NB4 (cell line): ENCODE data around the gene XRCC1.

Experiments
- DNase-seq: peaks from one replicate; pipeline ENCODE4 v3.0.0; 2010; ENCODE audit warnings: low read depth
- H3K4me3 ChIP-seq: one replicate; pipeline ENCODE4 v1.5.1; 2011; ENCODE audit warnings: mild to moderate bottlenecking, low read depth, low read length, moderate library complexity
- CTCF ChIP-seq: IDR thresholded peaks from one replicate; pipeline ENCODE4 v1.5.1; 2012; ENCODE audit warnings: low read depth, low read length
- MYC ChIP-seq: IDR thresholded peaks from 2 replicates; pipeline ENCODE4 v1.6.1; 2011; ENCODE audit warnings: low read depth, low read length
- POLR2A ChIP-seq: IDR thresholded peaks from 2 replicates; pipeline ENCODE4 v1.6.1; 2011; ENCODE audit warnings: mild to moderate bottlenecking; ENCODE audit not compliant: insufficient read length; ENCODE audit errors: extremely low read depth
- TF ChIP-seq, protein P1 (sequence below): IDR thresholded peaks from 2 replicates; pipeline ENCODE4 v1.6.1; 2011; ENCODE audit warnings: low read depth, low read length

The XRCC1 gene

GRCh38 chr19:43533546-43534304 lies 41.6 kb downstream of the XRCC1 start:
- DNase-seq, result peak; percentile 97
- peak overlapping the region; percentile 57 for H3K4me3 ChIP-seq
- TF ChIP-seq CTCF (no peak), MYC (no peak)
- TF ChIP-seq, protein P1, sequence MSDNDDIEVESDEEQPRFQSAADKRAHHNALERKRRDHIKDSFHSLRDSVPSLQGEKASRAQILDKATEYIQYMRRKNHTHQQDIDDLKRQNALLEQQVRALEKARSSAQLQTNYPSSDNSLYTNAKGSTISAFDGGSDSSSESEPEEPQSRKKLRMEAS, result 0 out of 2 replicates have a peak, but pooled peaks have one; percentile 5

DNA sequence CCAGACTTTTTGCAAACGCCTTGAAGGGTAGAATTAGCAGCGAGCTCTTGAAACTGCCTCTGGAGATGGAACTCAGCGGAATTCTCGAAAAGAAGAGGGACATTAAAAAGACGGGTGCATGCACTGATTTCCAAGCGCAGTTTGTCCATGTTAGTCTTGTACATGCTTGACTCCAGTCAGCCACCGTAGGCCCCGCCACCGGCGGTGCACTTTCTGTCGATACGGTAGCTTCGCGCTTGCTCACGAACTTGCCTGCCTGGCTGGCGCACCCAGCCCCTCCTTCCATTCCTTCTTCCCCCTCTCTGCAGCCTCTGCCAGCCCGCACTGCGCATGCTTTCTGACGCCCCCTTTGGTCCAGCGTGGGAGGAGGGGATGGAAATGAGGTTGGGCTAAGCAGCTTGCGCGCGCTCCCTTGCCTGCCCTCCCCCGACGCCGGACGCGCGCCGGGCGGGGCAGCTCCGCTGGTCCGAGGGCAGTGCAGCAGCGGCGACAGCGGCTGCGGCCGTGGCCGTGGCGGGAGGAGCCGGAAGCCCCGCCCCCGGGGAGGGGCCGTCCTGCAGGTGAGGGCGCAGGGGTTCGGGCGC lies 42.3 kb downstream of the XRCC1 start, which contains the start of gene ZNF575:
Gene ZNF575, plus strand, starts transcription at position 227 of the 584 bp plus-strand sequence. CDS start 1,235 bp downstream, outside the sequence.
- H3K4me3 ChIP-seq, result peak within 1 kb of the TSS; percentile 59
- DNase-seq, result peak; percentile 93
- TF ChIP-seq, protein P1, result no peak; the same call in 1 of the 2 replicates
- TF ChIP-seq POLR2A (no peak), CTCF (no peak), MYC (no peak)

GRCh38 chr19:43532571-43532961 lies 42.8 kb downstream of the XRCC1 start:
- H3K4me3 ChIP-seq, result peak overlapping the region; percentile 59
- DNase-seq, result no peak
- TF ChIP-seq CTCF, result no peak
- no peak; the same call in 1 of the 2 replicates for TF ChIP-seq MYC
- no peak for TF ChIP-seq POLR2A
- TF ChIP-seq, protein P1, result no peak

DNA sequence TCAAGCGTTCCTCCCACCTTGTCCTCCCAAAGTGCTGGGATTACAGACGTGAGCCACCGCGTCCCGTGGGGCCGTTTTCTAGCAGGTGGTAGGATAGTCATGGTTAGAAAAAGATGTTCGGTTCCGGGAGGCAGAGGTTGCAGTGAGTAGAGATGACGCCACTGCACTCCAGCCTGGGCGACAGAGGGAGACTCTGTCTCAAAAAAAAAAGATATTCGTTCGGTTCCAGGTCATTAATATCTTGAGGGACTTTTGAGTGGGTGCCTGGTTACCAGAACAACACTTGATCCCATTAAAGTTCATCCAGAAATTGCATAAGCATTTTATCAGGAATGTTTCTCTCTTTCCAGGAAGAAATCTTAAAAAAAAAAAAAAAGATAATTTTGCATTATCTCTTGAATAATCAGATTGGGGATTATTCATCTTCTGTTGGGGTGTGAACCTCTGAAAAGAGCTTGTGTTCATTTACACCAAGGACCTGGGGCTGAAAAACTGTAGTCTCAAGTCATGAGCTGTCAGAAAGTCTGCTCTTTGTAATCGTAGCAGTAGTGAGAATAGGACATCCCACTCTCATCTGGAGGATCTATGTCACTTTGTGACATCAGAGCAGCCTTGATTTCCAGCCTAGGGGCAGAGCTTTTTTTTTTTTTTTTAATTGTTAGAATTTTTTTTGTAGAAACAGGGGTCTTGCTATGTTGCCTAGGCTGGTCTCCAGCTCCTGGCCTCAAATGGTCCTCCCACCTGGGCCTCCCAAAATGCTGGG lies 47.3 kb downstream of the XRCC1 start:
- peak; percentile 24 for DNase-seq
- TF ChIP-seq CTCF, result no peak
- TF ChIP-seq, protein P1, result no peak
- no peak for TF ChIP-seq POLR2A
- TF ChIP-seq MYC, result no peak
- H3K4me3 ChIP-seq, result no peak overlapping the region

DNA sequence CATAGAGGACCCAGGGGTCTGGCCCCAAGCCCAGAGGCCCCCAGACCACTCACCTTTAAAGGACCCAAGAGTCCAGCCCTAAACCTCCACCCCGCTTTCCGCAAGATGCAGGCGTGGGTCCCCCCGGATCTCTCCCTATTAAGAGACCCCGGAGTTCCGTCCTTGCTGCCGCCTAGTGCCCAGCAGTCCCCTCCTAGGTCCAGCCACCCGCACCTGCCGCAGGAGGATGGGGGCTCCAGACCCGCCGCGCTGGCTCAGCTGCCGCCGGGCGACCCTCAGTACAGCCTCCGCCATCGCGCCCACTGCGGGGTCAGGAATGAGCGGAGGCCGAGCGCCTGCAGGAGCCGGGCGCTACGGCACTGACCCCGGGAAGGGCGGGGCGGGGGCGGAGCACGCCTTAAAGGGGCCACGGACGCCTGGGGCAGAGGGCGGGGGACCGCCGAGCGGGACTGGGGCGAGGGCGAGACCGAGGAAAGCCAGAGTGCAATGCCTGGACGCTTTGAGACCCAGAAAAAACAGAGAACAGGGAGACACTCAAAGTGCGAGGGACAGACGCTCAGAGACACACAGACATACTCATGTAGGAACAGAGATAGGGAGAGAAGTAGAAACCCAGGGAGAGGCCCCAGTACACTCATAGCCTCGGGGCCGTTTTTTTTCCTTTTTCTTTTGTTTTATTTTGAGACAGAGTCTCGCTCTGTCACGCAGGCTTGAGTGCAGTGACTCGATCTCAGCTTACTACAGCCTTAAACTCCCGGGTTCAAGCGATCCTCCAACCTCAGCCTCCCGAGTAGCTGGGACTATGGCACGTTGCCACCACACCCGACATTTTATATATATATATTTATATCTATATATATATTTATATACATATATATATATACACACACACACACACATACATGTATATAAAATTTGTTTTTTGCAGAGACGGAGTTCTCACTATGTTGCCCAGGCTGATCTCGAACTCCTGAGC lies 48.2 kb downstream of the XRCC1 start, which contains the start of gene ETHE1:
Gene ETHE1, minus strand, starts transcription at position 318 of the 976 bp plus-strand sequence. Its CDS starts 24 bp downstream, at position 294.
- DNase-seq, result peak; percentile 84
- H3K4me3 ChIP-seq, result peak within 1 kb of the TSS; percentile 73
- TF ChIP-seq CTCF (no peak), POLR2A (no peak), MYC (no peak)
- TF ChIP-seq, protein P1, result peak; percentile 35; the same call in 1 of the 2 replicates
